ENCODE data around the gene HAPSTR1. TPM values are rescaled to one million over a fixed set of nuclear protein-coding genes. Genes with fewer than 3 reads are reported as not detected.

The HAPSTR1 gene
- total and polyA plus RNA-seq, 2 donors (not counting 3 experiments of a cell fraction or from before 2014, with no cell fraction given) = 15.7 to 63.7 TPM

GRCh38 chr16:9089660-9090059, 1.8 kb upstream of the HAPSTR1 start:
- Histone ChIP-seq H4K20me1 (replicated peaks; ENCODE audit: control insufficient read depth, extremely low read depth, insufficient read depth, low read length) (peaks cover 9% of the 10 kb centered on the region), H3K36me3 (ENCODE audit: control insufficient read depth in 2 of 2, extremely low read depth in 1 of 2, insufficient read depth in 2 of 2, low read length in 2 of 2) (peaks cover 0 to 4% of the 10 kb centered on the region in 2 experiments), H3K27ac (ENCODE audit: insufficient read depth, low read depth, low read length) (no peak overlapping the region), H2AFZ (ENCODE audit: low read depth, low read length) (peak overlapping the region; percentile 62), H3K9ac (replicated peaks; ENCODE audit: extremely low read depth, insufficient read depth, low read length) (no peak overlapping the region), H3K4me3 (replicated peaks in 1 of 3; ENCODE audit: insufficient read depth in 1 of 3, low read depth in 1 of 3, low read length in 3 of 3) (no peak overlapping the region), H3K4me1 (ENCODE audit: control insufficient read depth, extremely low read depth, insufficient read depth, low read length) (peaks cover 20% of the 10 kb centered on the region), H3K79me2 (ENCODE audit: control insufficient read depth, insufficient read depth, low read length) (peaks cover 32% of the 10 kb centered on the region), H3K4me2 (ENCODE audit: insufficient read depth, low read length) (no peak overlapping the region), H3K27me3 (ENCODE audit: control insufficient read depth in 2 of 2, insufficient read depth in 2 of 2, low read length in 2 of 2) (no peaks in the 10 kb centered on the region), H3K9me3 (replicated peaks; ENCODE audit: control insufficient read depth, insufficient read depth, low read length) (no peaks in the 10 kb centered on the region), H3K9me1 (replicated peaks; ENCODE audit: control insufficient read depth, extremely low read depth, insufficient read depth, low read length) (no peaks in the 10 kb centered on the region)
- DNase-seq (ENCODE audit: low read depth, low spot score) (no peak), FAIRE-seq (no peak)
- TF ChIP-seq MYC (IDR thresholded peaks at IDR 0.05; ENCODE audit: low read depth, low read length) = no peak
- no peak for TF ChIP-seq CTCF (IDR thresholded peaks at IDR 0.05; ENCODE audit: extremely low read depth in 1 of 2, insufficient read depth in 1 of 2, low read depth in 1 of 2, low read length in 2 of 2)
- TF ChIP-seq JUN (IDR thresholded peaks at IDR 0.05; ENCODE audit: borderline replicate concordance, insufficient read depth, insufficient read length, low read depth) = no peak
- TF ChIP-seq EZH2 (IDR thresholded peaks at IDR 0.05; ENCODE audit: borderline replicate concordance, low read depth, low read length, severe bottlenecking) = no peak
- no peak for TF ChIP-seq FOS (IDR thresholded peaks at IDR 0.05; ENCODE audit: borderline replicate concordance, insufficient read depth, low read length)
- TF ChIP-seq POLR2A (IDR thresholded peaks at IDR 0.05; ENCODE audit: low read depth, low read length) = no peak
- TF ChIP-seq POLR2AphosphoS5 (IDR thresholded peaks at IDR 0.05; ENCODE audit: insufficient read depth, low read depth, low read length) = no peak
- TF ChIP-seq MAX (IDR thresholded peaks at IDR 0.05; ENCODE audit: insufficient read depth, insufficient read length) = no peak
- TF ChIP-seq GATA2 (IDR thresholded peaks at IDR 0.05; ENCODE audit: insufficient read depth, insufficient read length, low read depth, low read length) = no peak
- ChIA-PET POLR2A (no interaction called here), CTCF (interaction anchor here (1.0 to 2.5 kb wide), 2 partner anchors 56 to 81 kb away, joined by 4 to 12 read pairs; no protein-coding TSS in a partner anchor)
- intact Hi-C loops (cut with micrococcal nuclease) (loop anchor here (2.0 to 5.0 kb wide), 4 partner anchors 49 to 292 kb away; partner anchors contain the start of genes PMM2 and TMEM186), dilution Hi-C loops (cut with MboI; ENCODE audit: extremely low pct_ligation_motif_present, low sequenced_read_pairs) (no loop called here)
- BruUV-seq (replicated peaks) = no TSS peak
